Uterus (tissue), 4 donors: ENCODE data around the gene INPP5F. TPM values are rescaled to one million over a fixed set of nuclear protein-coding genes. Genes with fewer than 3 reads are reported as not detected.
A peak's percentile ranks its signal among the peaks of the same experiment; 100 is the strongest.
"Not testable (repeated sequence)": the region's sequence is repeated elsewhere in the genome, so short reads cannot be mapped to it uniquely, and the experiment has no call there.

ENCODE experiments used
- DNase-seq, 2 donors: peaks; one replicate each; pipeline ENCODE4 v3.0.0-alpha.2; 2019 to 2020
- H3K27ac ChIP-seq, 2 donors: fragments of 200-600 bp; sonication (generic); 1 replicate in 1 of 2; 2 replicates in 1 of 2; pipeline ENCODE4 v1.5.1; 2016 to 2018
- H3K27me3 ChIP-seq, 2 donors: fragments of 200-600 bp; sonication (generic); one replicate each; pipeline ENCODE4 v1.5.1; 2018 to 2019; ENCODE audit warnings: control low read depth in 1 of 2
- H3K36me3 ChIP-seq, 2 donors: fragments of 200-600 bp; sonication (generic); one replicate each; pipeline ENCODE4 v1.5.1; 2019; ENCODE audit warnings: control low read depth in 1 of 2
- H3K4me1 ChIP-seq, 2 donors: fragments of 200-600 bp; sonication (generic); one replicate each; pipeline ENCODE4 v1.5.1; 2018 to 2019; ENCODE audit warnings: control low read depth in 1 of 2
- H3K4me3 ChIP-seq, 2 donors: fragments of 200-600 bp; sonication (generic); 1 replicate in 1 of 2; 2 replicates in 1 of 2; pipeline ENCODE4 v1.5.1; 2018 to 2019; ENCODE audit warnings: mild to moderate bottlenecking in 1 of 2
- H3K9me3 ChIP-seq, 2 donors: fragments of 200-600 bp; sonication (generic); one replicate each; pipeline ENCODE4 v1.5.1; 2019; ENCODE audit warnings: control low read depth in 1 of 2
- CTCF ChIP-seq, 4 experiments: fragments of 200-600 bp in 2 of 4; fragments of 450-650 bp in 2 of 4; sonication (generic) in 2 of 4; IDR thresholded peaks; one replicate each; pipeline ENCODE4 v1.5.1; 2016 to 2019; ENCODE audit warnings: antibody characterized with exemption in 4 of 4, mild to moderate bottlenecking in 2 of 4, moderate library complexity in 1 of 4
- POLR2A ChIP-seq, 2 donors: fragments of 450-650 bp; IDR thresholded peaks; one replicate each; pipeline ENCODE4 v1.6.1; 2016; ENCODE audit warnings: antibody characterized with exemption in 2 of 2, mild to moderate bottlenecking in 1 of 2, moderate library complexity in 1 of 2
- intact Hi-C: fragments of 100-400 bp; cut with DNase I; formaldehyde crosslinking; loops from one replicate; pipeline ENCODE4 v1.15.1; 2023; ENCODE audit warnings: low total_unique reads
- total RNA-seq, 4 donors: library from RNA; depleted of rRNA in 3 of 4; stranded (reverse); fragments of >200 nt in 3 of 4; gene quantifications; one replicate each; pipeline versions ENCODE4 v1.1.0 to v1.2.4, GENCODE V29; 2014 to 2023
- donor health status: DM: yes; HTN: yes; CAD: no.

INPP5F gene
- total RNA-seq, 4 donors from 2014 or later = 14.3 to 67.3 (median 27.8) TPM

GRCh38 chr10:119781498-119781897 is 55.6 kb downstream of the INPP5F start:
- H3K27ac ChIP-seq = no peak overlapping the region

GRCh38 chr10:119782981-119783664 is 57.3 kb downstream of the INPP5F start:
- intact Hi-C loops = no loop called here
- no peak for DNase-seq
- Histone ChIP-seq H3K4me1 (no peaks in the 10 kb centered on the region), H3K4me3 (no peak overlapping the region), H3K9me3 (no peaks in the 10 kb centered on the region), H3K36me3 (no peaks in the 10 kb centered on the region), H3K27ac (no peak overlapping the region), H3K27me3 (no peaks in the 10 kb centered on the region)
- no peak for TF ChIP-seq POLR2A (IDR thresholded peaks at IDR 0.05)
- no peak for TF ChIP-seq CTCF (IDR thresholded peaks at IDR 0.05)

More at GRCh38 chr10:119781498-119781897, 55.6 kb downstream of the INPP5F start:
- DNase-seq = no peak
- intact Hi-C loops = no loop called here
- no peaks in the 10 kb centered on the region for H3K27me3 ChIP-seq
- no peaks in the 10 kb centered on the region for H3K4me1 ChIP-seq
- no peaks in the 10 kb centered on the region for H3K9me3 ChIP-seq
- H3K4me3 ChIP-seq = no peak overlapping the region
- H3K36me3 ChIP-seq = no peaks in the 10 kb centered on the region
- TF ChIP-seq CTCF (IDR thresholded peaks at IDR 0.05) = no peak

- Histone ChIP-seq H3K36me3 (no peaks in the 10 kb centered on the region), H3K4me3 (no peak overlapping the region), H3K27ac (no peak overlapping the region), H3K9me3 (no peaks in the 10 kb centered on the region), H3K27me3 (no peaks in the 10 kb centered on the region), H3K4me1 (no peaks in the 10 kb centered on the region)
- intact Hi-C loops = no loop called here
- no peak for TF ChIP-seq CTCF (IDR thresholded peaks at IDR 0.05)
- no peak for TF ChIP-seq POLR2A (IDR thresholded peaks at IDR 0.05)
- no peak for DNase-seq
Measured at GRCh38 chr10:119783665-119784027, 57.8 kb downstream of the INPP5F start.

- intact Hi-C loops = no loop called here
- H3K27me3 ChIP-seq = no peaks in the 10 kb centered on the region
- H3K36me3 ChIP-seq = no peaks in the 10 kb centered on the region
- no peak overlapping the region for H3K27ac ChIP-seq
- no peaks in the 10 kb centered on the region for H3K4me1 ChIP-seq
- no peak for DNase-seq
- no peak overlapping the region for H3K4me3 ChIP-seq
- H3K9me3 ChIP-seq = no peaks in the 10 kb centered on the region
- no peak for TF ChIP-seq POLR2A (IDR thresholded peaks at IDR 0.05)
- TF ChIP-seq CTCF (IDR thresholded peaks at IDR 0.05) = no peak
Measured at GRCh38 chr10:119784340-119785067, 58.7 kb downstream of the INPP5F start.

GRCh38 chr10:119786117-119786769 is 60.4 kb downstream of the INPP5F start:
- peak overlapping the region in 1 of 2 donors; percentile 4 for H3K27ac ChIP-seq

GRCh38 chr10:119795101-119795500 is 69.3 kb downstream of the INPP5F start:
- H3K4me3 ChIP-seq, H3K27ac ChIP-seq, H3K27me3 ChIP-seq, H3K4me1 ChIP-seq, H3K9me3 ChIP-seq, intact Hi-C loops, H3K36me3 ChIP-seq, DNase-seq: not testable (repeated sequence)

More at GRCh38 chr10:119786117-119786769, 60.4 kb downstream of the INPP5F start:
- Histone ChIP-seq H3K27me3 (no peaks in the 10 kb centered on the region), H3K4me1 (no peaks in the 10 kb centered on the region), H3K4me3 (no peak overlapping the region), H3K36me3 (no peaks in the 10 kb centered on the region), H3K9me3 (no peaks in the 10 kb centered on the region)
- no peak for DNase-seq
- TF ChIP-seq CTCF (IDR thresholded peaks at IDR 0.05) (no peak), POLR2A (IDR thresholded peaks at IDR 0.05) (no peak)
- intact Hi-C loops = no loop called here
